Measurements from ENCODE around the gene EHBP1.

The EHBP1 gene

GRCh38 chr2:62705007-62705829 lies at the start of gene EHBP1:
TSS of gene EHBP1 (plus strand) at chr2:62705713. CDS start at chr2:62707192, 1,479 bp downstream.
- no peak for TF ChIP-seq NFIC (IDR thresholded peaks at IDR 0.05)
- TF ChIP-seq TAF1 (IDR thresholded peaks at IDR 0.05; ENCODE audit: low read depth): peak; percentile 68
- TF ChIP-seq YY1 (IDR thresholded peaks at IDR 0.05; ENCODE audit: low read depth): peak; percentile 83
- TF ChIP-seq REST (IDR thresholded peaks at IDR 0.05; ENCODE audit: low read depth): no peak
- peak; percentile 57; the same call in 1 of the 2 replicates for TF ChIP-seq USF1 (IDR thresholded peaks at IDR 0.05)
- TF ChIP-seq EGR1 (IDR thresholded peaks at IDR 0.05): peak; percentile 53; the same call in 1 of the 2 replicates
- TF ChIP-seq FOXM1 (IDR thresholded peaks at IDR 0.05; ENCODE audit: borderline replicate concordance, low read depth): no peak
- TF ChIP-seq RAD21 (IDR thresholded peaks at IDR 0.05; ENCODE audit: low read depth): no peak
- TF ChIP-seq EP300 (IDR thresholded peaks at IDR 0.05; ENCODE audit: borderline replicate concordance): no peak
- 0 out of 2 replicates have a peak, but pooled peaks have one; percentile 20 for TF ChIP-seq ZBTB7A (IDR thresholded peaks at IDR 0.05; ENCODE audit: low read depth)
- TF ChIP-seq CREB1 (IDR thresholded peaks at IDR 0.05; ENCODE audit: low read depth): no peak
- TF ChIP-seq TEAD4 (IDR thresholded peaks at IDR 0.05): peak; percentile 51
- no peak for TF ChIP-seq CEBPB (IDR thresholded peaks at IDR 0.05)
- TF ChIP-seq TCF12 (IDR thresholded peaks at IDR 0.05; ENCODE audit: low read depth): no peak
- peak; percentile 6; the same call in 1 of the 2 replicates for TF ChIP-seq MAX (IDR thresholded peaks at IDR 0.05)

DNA sequence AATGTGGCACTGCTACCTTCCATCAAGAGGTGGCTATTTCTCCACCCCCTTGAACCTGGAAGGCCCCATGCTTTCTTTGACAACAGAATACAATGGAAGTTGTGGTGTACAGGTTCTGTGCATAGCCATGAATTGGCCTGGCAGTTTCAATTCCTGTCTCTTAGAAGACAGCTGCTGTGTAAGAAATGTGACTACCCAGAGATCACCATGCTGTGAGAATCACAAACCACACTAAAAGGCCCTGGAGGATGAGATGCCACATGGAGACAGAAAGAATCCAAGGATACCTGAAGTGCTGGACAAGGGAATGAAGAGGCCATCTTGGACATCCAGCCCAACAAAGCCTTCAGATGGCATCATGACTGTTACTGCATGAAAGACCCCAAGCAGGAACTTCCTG lies 47.7 kb upstream of the EHBP1 start:
- no peak for TF ChIP-seq TAF1 (IDR thresholded peaks at IDR 0.05; ENCODE audit: low read depth)
- TF ChIP-seq RAD21 (IDR thresholded peaks at IDR 0.05; ENCODE audit: low read depth): no peak
- TF ChIP-seq EGR1 (IDR thresholded peaks at IDR 0.05): no peak
- no peak for TF ChIP-seq EP300 (IDR thresholded peaks at IDR 0.05; ENCODE audit: borderline replicate concordance)
- no peak for TF ChIP-seq ZBTB7A (IDR thresholded peaks at IDR 0.05; ENCODE audit: low read depth)
- no peak for TF ChIP-seq USF1 (IDR thresholded peaks at IDR 0.05)
- TF ChIP-seq NFIC (IDR thresholded peaks at IDR 0.05): no peak
- TF ChIP-seq CEBPB (IDR thresholded peaks at IDR 0.05): no peak
- TF ChIP-seq CREB1 (IDR thresholded peaks at IDR 0.05; ENCODE audit: low read depth): no peak
- no peak for TF ChIP-seq MAX (IDR thresholded peaks at IDR 0.05)
- TF ChIP-seq REST (IDR thresholded peaks at IDR 0.05; ENCODE audit: low read depth): no peak
- TF ChIP-seq TEAD4 (IDR thresholded peaks at IDR 0.05): no peak
- no peak for TF ChIP-seq FOXM1 (IDR thresholded peaks at IDR 0.05; ENCODE audit: borderline replicate concordance, low read depth)
- no peak for TF ChIP-seq YY1 (IDR thresholded peaks at IDR 0.05; ENCODE audit: low read depth)
- no peak for TF ChIP-seq TCF12 (IDR thresholded peaks at IDR 0.05; ENCODE audit: low read depth)

DNA sequence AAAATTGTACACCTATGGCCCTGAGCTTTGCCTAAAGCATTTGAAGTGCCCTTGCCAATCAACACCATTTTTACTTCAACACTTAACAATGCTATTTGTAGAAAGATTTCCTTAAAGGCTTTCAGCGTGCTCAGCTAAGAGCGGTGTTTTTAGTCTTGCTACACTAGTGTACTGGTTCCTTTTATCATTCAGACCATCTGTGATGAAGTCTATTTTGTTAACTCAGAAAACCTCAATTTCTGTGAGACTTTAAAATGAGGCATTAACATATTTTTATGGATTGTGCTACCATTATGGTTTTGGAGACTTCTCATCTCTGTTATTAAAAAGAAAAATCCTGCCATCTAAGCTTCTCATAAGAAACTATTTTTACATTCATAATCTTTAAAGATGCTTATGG lies 46.6 kb upstream of the EHBP1 start:
- TF ChIP-seq FOXM1 (IDR thresholded peaks at IDR 0.05; ENCODE audit: borderline replicate concordance, low read depth) (no peak), ZBTB7A (IDR thresholded peaks at IDR 0.05; ENCODE audit: low read depth) (no peak)

DNA sequence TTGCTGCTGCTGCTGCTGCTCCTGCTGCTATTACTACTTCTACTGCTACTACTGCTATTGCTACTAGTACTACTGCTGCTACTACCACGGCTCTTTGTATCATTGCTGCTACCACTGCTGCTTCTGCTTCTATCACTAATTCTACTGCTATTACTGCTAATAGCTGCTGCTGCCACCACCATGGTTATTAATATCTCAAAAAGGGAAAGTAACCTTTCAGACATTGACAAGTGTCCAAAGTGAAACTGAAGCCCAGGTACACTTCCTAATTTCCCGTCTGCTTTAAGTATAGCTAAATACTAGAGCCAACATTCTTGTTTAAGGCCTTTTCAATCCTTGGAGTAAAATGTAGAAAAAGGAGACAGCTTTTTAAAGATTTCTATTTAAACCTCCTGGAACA lies 45.4 kb upstream of the EHBP1 start:
- TF ChIP-seq FOXM1 (IDR thresholded peaks at IDR 0.05; ENCODE audit: borderline replicate concordance, low read depth) (no peak), CEBPB (IDR thresholded peaks at IDR 0.05) (no peak), USF1 (IDR thresholded peaks at IDR 0.05) (no peak), MAX (IDR thresholded peaks at IDR 0.05) (no peak), CREB1 (IDR thresholded peaks at IDR 0.05; ENCODE audit: low read depth) (no peak)

- TF ChIP-seq CREB1 (IDR thresholded peaks at IDR 0.05; ENCODE audit: low read depth) (no peak), EGR1 (IDR thresholded peaks at IDR 0.05) (no peak), ZBTB7A (IDR thresholded peaks at IDR 0.05; ENCODE audit: low read depth) (no peak), CEBPB (IDR thresholded peaks at IDR 0.05) (no peak), NFIC (IDR thresholded peaks at IDR 0.05) (no peak)
These were observed 44.8 kb upstream of the EHBP1 start for GRCh38 chr2:62660582-62661262.
